KMS-11 (cell line): ENCODE results near the gene FADS1.

Source experiments
- H2AFZ ChIP-seq: fragments of 200-600 bp; sonication (generic); 2 replicates; pipeline ENCODE4 v1.6.1; 2016; ENCODE audit warnings: antibody characterized with exemption, mixed run types, low read depth
- H3K27ac ChIP-seq: fragments of 200-600 bp; sonication (generic); 2 replicates; pipeline ENCODE4 v1.6.1; 2016; ENCODE audit warnings: mild to moderate bottlenecking, mixed run types
- H3K27me3 ChIP-seq: fragments of 200-600 bp; sonication (generic); 2 replicates; pipeline ENCODE4 v1.6.1; 2017; ENCODE audit warnings: mild to moderate bottlenecking, low read depth, mixed run types, moderate library complexity; ENCODE audit not compliant: insufficient read depth
- H3K36me3 ChIP-seq: fragments of 200-600 bp; sonication (generic); 2 replicates; pipeline ENCODE4 v1.6.1; 2017; ENCODE audit warnings: mild to moderate bottlenecking, mixed run types; ENCODE audit not compliant: insufficient read depth
- H3K4me1 ChIP-seq: fragments of 200-600 bp; sonication (generic); 2 replicates; pipeline ENCODE4 v1.6.1; 2016; ENCODE audit warnings: mild to moderate bottlenecking, low read depth, mixed run types; ENCODE audit not compliant: poor library complexity, severe bottlenecking
- H3K4me2 ChIP-seq: fragments of 200-600 bp; sonication (generic); 2 replicates; pipeline ENCODE4 v1.7.0; 2016; ENCODE audit warnings: mild to moderate bottlenecking, mixed run types
- H3K4me3 ChIP-seq: fragments of 200-600 bp; sonication (generic); IDR thresholded peaks from 2 replicates; pipeline ENCODE4 v1.6.1; 2017; ENCODE audit warnings: low read depth, low read length, mixed read lengths; ENCODE audit not compliant: insufficient read depth
- H3K79me2 ChIP-seq: fragments of 200-600 bp; sonication (generic); 2 replicates; pipeline ENCODE4 v1.6.1; 2016; ENCODE audit warnings: low read depth, mixed run types; ENCODE audit not compliant: insufficient read depth
- H3K9ac ChIP-seq: fragments of 200-600 bp; sonication (generic); 2 replicates; pipeline ENCODE4 v1.6.1; 2016; ENCODE audit warnings: mild to moderate bottlenecking, mixed run types
- H4K20me1 ChIP-seq: fragments of 200-600 bp; sonication (generic); 2 replicates; pipeline ENCODE4 v1.6.1; 2016; ENCODE audit warnings: mild to moderate bottlenecking, mixed run types; ENCODE audit not compliant: insufficient read depth
- CTCF ChIP-seq: fragments of 200-600 bp; sonication (generic); conservative IDR thresholded peaks from 2 replicates; pipeline ENCODE4 v1.6.1; 2017; ENCODE audit warnings: low read depth, mild to moderate bottlenecking, antibody characterized with exemption, low read length, moderate library complexity, mixed read lengths

FADS1 gene

GRCh38 chr11:61765550-61766253, 51.1 kb downstream of the FADS1 start:
- Histone ChIP-seq H3K36me3 (no peaks in the 10 kb centered on the region), H3K27me3 (peaks cover 27% of the 10 kb centered on the region), H3K79me2 (no peaks in the 10 kb centered on the region), H3K4me3 (no peak overlapping the region), H3K4me2 (no peak overlapping the region), H3K4me1 (no peaks in the 10 kb centered on the region), H4K20me1 (no peaks in the 10 kb centered on the region), H3K9ac (no peak overlapping the region), H2AFZ (no peak overlapping the region), H3K27ac (no peak overlapping the region)
- TF ChIP-seq CTCF: no peak

DNA sequence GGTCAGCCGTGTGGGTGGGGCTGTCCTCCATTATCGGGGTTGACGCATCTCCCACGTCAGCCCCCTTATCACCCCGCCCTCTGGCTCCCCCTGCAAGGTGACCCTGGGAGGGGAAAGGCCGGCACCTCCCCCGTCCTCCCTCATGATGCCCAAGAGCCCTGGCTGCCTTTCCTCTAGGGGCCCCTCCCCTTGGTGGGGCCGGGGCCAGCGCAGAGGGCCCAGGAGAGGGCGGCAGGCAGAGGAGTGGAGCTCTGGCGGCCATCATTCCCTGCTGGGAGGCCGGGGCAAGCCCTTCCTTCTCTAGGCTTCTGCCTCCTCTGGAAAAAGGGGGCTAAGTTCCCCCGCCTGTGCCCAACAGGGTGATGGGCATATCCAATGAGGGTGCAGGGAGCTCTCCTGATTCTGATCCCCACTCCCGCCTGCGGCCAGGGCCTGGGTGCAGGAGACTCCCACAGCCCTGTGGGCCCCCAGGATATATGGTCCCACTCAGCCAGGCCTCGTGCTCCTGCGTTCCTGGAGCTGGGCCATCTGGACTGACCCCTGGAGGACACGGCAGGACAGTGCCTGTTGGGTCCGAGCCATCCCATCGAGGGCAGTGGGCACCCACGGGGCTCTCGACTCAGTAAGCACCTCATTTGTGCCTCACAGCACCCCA, 52.1 kb downstream of the FADS1 start:
- peaks cover 27% of the 10 kb centered on the region for H3K27me3 ChIP-seq

DNA sequence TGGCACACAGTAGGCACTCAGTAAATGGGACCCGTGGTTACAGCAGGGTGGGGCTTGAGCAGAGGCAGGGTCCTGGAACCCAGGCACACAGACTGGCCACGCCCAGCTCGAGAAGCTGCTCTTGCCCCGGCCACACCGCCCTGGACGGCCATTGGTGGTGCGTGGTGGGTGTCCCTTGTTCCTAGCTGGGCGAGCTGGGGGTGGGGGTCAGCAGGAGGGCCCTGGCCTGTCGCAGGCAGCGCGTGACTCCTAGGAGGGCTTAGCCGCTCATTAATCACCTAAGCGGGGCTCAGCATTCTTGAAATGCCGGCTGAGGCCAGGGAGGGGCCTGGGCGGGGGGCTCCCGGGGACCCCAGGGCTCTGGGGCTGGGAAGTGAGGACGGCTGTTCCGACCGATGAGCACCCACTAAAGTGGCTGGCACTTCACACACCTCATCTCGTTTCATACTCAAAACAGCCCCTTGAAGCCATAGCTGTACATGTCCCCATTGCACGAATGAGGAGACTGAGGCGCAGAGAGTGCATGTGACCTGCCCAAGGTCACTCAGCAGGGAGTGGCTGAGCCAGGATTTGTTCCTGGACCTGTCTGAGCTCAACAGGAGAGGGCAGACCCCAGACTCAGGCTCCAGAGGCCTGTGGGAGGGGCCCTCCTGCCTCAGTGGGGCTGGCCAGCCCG, 52.7 kb downstream of the FADS1 start:
- Histone ChIP-seq H3K27ac (no peak overlapping the region), H2AFZ (no peak overlapping the region)
- no peak for TF ChIP-seq CTCF

More for the DNA sequence above, 52.1 kb downstream of the FADS1 start:
- Histone ChIP-seq H3K4me3 (no peak overlapping the region), H3K36me3 (no peaks in the 10 kb centered on the region), H3K9ac (no peak overlapping the region), H3K4me1 (no peaks in the 10 kb centered on the region), H3K79me2 (no peaks in the 10 kb centered on the region), H4K20me1 (no peaks in the 10 kb centered on the region), H3K4me2 (no peak overlapping the region), H2AFZ (no peak overlapping the region), H3K27ac (no peak overlapping the region)
- no peak for TF ChIP-seq CTCF

GRCh38 chr11:61762798-61763197, 54.0 kb downstream of the FADS1 start:
- no peak overlapping the region for H3K4me3 ChIP-seq
- H3K4me2 ChIP-seq: no peak overlapping the region
- no peak overlapping the region for H2AFZ ChIP-seq
- H3K27ac ChIP-seq: no peak overlapping the region
- no peaks in the 10 kb centered on the region for H4K20me1 ChIP-seq
- peaks cover 27% of the 10 kb centered on the region for H3K27me3 ChIP-seq
- no peak for TF ChIP-seq CTCF
- H3K4me1 ChIP-seq: no peaks in the 10 kb centered on the region
- no peaks in the 10 kb centered on the region for H3K36me3 ChIP-seq
- no peaks in the 10 kb centered on the region for H3K79me2 ChIP-seq
- H3K9ac ChIP-seq: no peak overlapping the region

More for the DNA sequence above, 52.7 kb downstream of the FADS1 start:
- Histone ChIP-seq H3K27me3 (peaks cover 27% of the 10 kb centered on the region), H3K4me2 (no peak overlapping the region), H3K36me3 (no peaks in the 10 kb centered on the region), H3K9ac (no peak overlapping the region), H4K20me1 (no peaks in the 10 kb centered on the region), H3K4me3 (no peak overlapping the region), H3K79me2 (no peaks in the 10 kb centered on the region), H3K4me1 (no peaks in the 10 kb centered on the region)
